ENCODE results near the gene ASXL3.

Gene ASXL3

GRCh38 chr18:33677891-33678290 is 99.9 kb downstream of the ASXL3 start:
- Histone ChIP-seq H3K9me3 (ENCODE audit: control insufficient read depth, insufficient read depth, low read length) (no peaks in the 10 kb centered on the region), H3K27ac (ENCODE audit: low read length) (no peak overlapping the region), H3K36me3 (ENCODE audit: control insufficient read depth, insufficient read depth, low read length) (no peaks in the 10 kb centered on the region), H3K4me3 (ENCODE audit: low read length) (no peak overlapping the region), H3K4me1 (ENCODE audit: control insufficient read depth, insufficient read depth, low read length) (no peaks in the 10 kb centered on the region), H3K27me3 (ENCODE audit: control insufficient read depth, insufficient read depth, low read length) (no peaks in the 10 kb centered on the region)
- no peak for DNase-seq (ENCODE audit: low read depth, low spot score)
- no CpG with 5 or more reads among the region's 2 CpGs for WGBS (ENCODE audit: insufficient coverage, insufficient read length)

DNA sequence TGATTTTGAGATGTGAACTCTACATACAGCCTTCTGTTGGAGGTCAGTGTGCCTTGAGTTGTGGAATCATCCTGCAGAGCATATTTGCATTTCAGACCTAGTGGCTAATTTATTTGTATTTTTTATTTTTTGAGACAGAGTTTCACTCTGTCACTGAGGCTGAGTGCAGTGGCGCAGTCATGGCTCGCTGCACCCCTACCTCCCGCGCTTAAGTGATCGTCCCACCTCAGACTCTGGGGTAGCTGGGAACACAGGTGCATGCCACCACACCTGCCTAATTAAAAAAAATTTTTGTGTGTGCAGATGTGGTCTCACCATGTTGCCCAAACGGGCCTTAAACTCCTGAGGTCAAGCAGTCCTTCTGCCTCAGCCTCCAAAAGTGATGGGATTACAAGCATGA is 104.4 kb downstream of the ASXL3 start:
- no CpG with 5 or more reads among the region's 6 CpGs for WGBS (ENCODE audit: insufficient coverage, insufficient read length)

DNA sequence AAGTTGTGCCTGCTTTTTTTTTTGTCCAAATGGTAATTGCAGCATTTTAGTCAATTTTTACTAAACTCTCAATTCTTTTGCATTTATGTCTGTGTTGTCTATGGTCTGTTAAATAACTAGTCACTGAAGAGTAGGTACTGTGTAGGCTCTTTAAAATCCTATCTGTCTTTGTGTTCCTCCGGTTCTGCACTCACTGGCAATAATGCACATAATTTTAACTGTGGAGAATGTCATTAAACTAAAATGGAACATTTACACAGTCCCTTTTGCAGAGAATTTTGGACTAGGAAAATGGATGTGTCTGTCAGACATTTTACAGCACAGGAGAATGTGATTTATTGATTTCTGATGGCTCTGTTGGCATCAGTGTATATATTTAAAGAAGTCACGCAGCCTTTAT is 116.6 kb downstream of the ASXL3 start:
- no peaks in the 10 kb centered on the region for H3K27me3 ChIP-seq (ENCODE audit: control insufficient read depth, insufficient read depth, low read length)
- WGBS (ENCODE audit: insufficient coverage, insufficient read length), result no CpG with 5 or more reads among the region's 2 CpGs

More for the DNA sequence above, 104.4 kb downstream of the ASXL3 start:
- no peaks in the 10 kb centered on the region for H3K36me3 ChIP-seq (ENCODE audit: control insufficient read depth, insufficient read depth, low read length)
- no peaks in the 10 kb centered on the region for H3K4me1 ChIP-seq (ENCODE audit: control insufficient read depth, insufficient read depth, low read length)
- H3K27ac ChIP-seq (ENCODE audit: low read length), result no peak overlapping the region
- no peaks in the 10 kb centered on the region for H3K27me3 ChIP-seq (ENCODE audit: control insufficient read depth, insufficient read depth, low read length)
- no peak for DNase-seq (ENCODE audit: low read depth, low spot score)
- no peak overlapping the region for H3K4me3 ChIP-seq (ENCODE audit: low read length)
- H3K9me3 ChIP-seq (ENCODE audit: control insufficient read depth, insufficient read depth, low read length), result no peaks in the 10 kb centered on the region

DNA sequence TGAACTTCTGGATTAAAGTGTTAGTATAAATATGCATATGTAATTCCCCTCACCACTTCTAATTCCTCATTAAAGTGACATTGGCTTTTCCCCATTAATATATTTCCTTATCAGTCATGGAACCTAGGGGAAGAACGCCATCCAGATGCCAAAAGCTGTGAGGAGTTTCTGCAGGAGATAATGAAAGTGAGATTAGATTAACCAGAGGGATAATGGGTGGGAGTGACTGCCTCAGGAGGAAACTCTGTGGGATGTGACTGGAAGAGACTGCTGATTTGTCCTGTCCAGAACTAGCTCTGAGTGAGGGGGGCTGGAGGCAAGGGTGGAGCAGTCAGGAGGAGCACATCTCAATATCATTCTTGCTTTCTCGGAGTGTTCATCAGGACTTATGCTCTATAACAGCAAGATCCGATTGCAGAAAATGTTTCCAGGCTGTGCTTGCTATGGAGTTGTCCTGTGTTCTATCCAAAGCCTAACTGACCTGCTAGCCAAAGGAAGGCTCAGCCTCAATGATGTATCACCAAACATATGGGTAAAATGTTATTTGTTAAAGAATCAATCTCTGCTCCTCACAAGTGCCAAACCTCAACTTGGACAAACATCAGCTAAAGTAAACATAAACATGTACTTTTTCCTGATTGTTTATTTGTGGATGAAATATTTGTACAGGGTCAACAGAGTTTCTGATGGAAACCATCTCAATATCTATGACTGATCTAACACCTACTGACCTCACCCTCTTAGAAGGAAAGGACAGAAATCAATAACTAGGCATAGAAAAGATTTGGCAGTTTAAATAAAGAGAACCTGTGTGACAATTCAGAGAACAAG is 118.5 kb downstream of the ASXL3 start:
- no CpG with 5 or more reads among the region's 3 CpGs for WGBS (ENCODE audit: insufficient coverage, insufficient read length)
- Histone ChIP-seq H3K36me3 (ENCODE audit: control insufficient read depth, insufficient read depth, low read length) (no peaks in the 10 kb centered on the region), H3K4me3 (ENCODE audit: low read length) (no peak overlapping the region), H3K27ac (ENCODE audit: low read length) (no peak overlapping the region), H3K4me1 (ENCODE audit: control insufficient read depth, insufficient read depth, low read length) (no peaks in the 10 kb centered on the region), H3K27me3 (ENCODE audit: control insufficient read depth, insufficient read depth, low read length) (no peaks in the 10 kb centered on the region), H3K9me3 (ENCODE audit: control insufficient read depth, insufficient read depth, low read length) (no peaks in the 10 kb centered on the region)
- DNase-seq (ENCODE audit: low read depth, low spot score), result no peak

More for the DNA sequence above, 116.6 kb downstream of the ASXL3 start:
- Histone ChIP-seq H3K27ac (ENCODE audit: low read length) (no peak overlapping the region), H3K9me3 (ENCODE audit: control insufficient read depth, insufficient read depth, low read length) (no peaks in the 10 kb centered on the region), H3K4me1 (ENCODE audit: control insufficient read depth, insufficient read depth, low read length) (no peaks in the 10 kb centered on the region), H3K4me3 (ENCODE audit: low read length) (no peak overlapping the region), H3K36me3 (ENCODE audit: control insufficient read depth, insufficient read depth, low read length) (no peaks in the 10 kb centered on the region)
- DNase-seq (ENCODE audit: low read depth, low spot score), result no peak

DNA sequence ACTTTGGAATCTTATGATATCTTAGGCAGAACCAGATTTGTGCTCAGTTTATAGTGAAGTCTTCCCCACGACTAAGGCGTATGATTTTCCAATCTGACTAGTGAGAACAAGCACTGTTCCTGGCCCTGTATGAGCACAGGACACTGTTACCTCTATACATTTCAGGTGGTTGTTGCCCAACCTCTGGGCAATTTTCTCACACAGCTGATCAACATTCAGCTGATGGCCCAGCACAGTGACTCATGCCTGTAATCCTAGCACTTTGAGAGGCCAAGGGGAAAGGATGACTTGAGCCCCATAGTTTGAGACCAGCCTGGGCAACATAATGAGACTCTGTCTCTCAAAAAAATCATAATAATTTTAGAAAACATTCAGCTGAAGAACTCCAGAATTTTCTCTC is 119.5 kb downstream of the ASXL3 start:
- H3K4me1 ChIP-seq (ENCODE audit: control insufficient read depth, insufficient read depth, low read length), result no peaks in the 10 kb centered on the region
- no peaks in the 10 kb centered on the region for H3K9me3 ChIP-seq (ENCODE audit: control insufficient read depth, insufficient read depth, low read length)
- H3K27ac ChIP-seq (ENCODE audit: low read length), result no peak overlapping the region
- no CpG with 5 or more reads among the region's 2 CpGs for WGBS (ENCODE audit: insufficient coverage, insufficient read length)
- no peaks in the 10 kb centered on the region for H3K36me3 ChIP-seq (ENCODE audit: control insufficient read depth, insufficient read depth, low read length)
- H3K27me3 ChIP-seq (ENCODE audit: control insufficient read depth, insufficient read depth, low read length), result no peaks in the 10 kb centered on the region
- DNase-seq (ENCODE audit: low read depth, low spot score), result no peak
- no peak overlapping the region for H3K4me3 ChIP-seq (ENCODE audit: low read length)

- H3K36me3 ChIP-seq (ENCODE audit: control insufficient read depth, insufficient read depth, low read length), result no peaks in the 10 kb centered on the region
- no peak for DNase-seq (ENCODE audit: low read depth, low spot score)
- H3K4me1 ChIP-seq (ENCODE audit: control insufficient read depth, insufficient read depth, low read length), result no peaks in the 10 kb centered on the region
- no peaks in the 10 kb centered on the region for H3K9me3 ChIP-seq (ENCODE audit: control insufficient read depth, insufficient read depth, low read length)
- H3K27ac ChIP-seq (ENCODE audit: low read length), result no peak overlapping the region
- WGBS (ENCODE audit: insufficient coverage, insufficient read length), result no CpG with 5 or more reads among the region's 3 CpGs
- no peak overlapping the region for H3K4me3 ChIP-seq (ENCODE audit: low read length)
- no peaks in the 10 kb centered on the region for H3K27me3 ChIP-seq (ENCODE audit: control insufficient read depth, insufficient read depth, low read length)
Measured at GRCh38 chr18:33699372-33699771, 121.4 kb downstream of the ASXL3 start.

DNA sequence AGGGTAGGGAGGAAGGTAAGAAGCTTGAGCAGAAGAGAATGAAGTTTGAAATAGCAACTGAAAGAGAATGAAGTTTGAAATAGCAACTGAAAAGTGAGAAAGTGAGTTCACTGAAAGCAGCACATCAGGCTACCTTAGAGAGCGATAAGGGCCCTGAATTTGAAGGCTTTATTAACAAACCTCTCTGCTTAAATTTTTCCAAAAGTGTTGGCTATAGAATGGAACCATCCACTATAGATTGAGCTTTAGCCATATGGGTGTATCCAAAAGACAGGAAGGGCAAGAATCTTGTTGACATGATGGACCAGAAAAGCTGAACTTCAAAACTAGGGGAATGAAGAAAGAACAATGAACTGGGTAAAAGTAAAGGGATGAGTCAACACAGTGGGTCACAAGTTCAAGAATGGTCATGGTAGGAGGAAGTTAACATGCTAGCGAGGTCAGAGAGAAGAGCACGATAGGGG is 122.5 kb downstream of the ASXL3 start:
- Histone ChIP-seq H3K36me3 (ENCODE audit: control insufficient read depth, insufficient read depth, low read length) (no peaks in the 10 kb centered on the region), H3K27me3 (ENCODE audit: control insufficient read depth, insufficient read depth, low read length) (no peaks in the 10 kb centered on the region), H3K4me3 (ENCODE audit: low read length) (no peak overlapping the region), H3K9me3 (ENCODE audit: control insufficient read depth, insufficient read depth, low read length) (no peaks in the 10 kb centered on the region), H3K27ac (ENCODE audit: low read length) (no peak overlapping the region), H3K4me1 (ENCODE audit: control insufficient read depth, insufficient read depth, low read length) (no peaks in the 10 kb centered on the region)
- DNase-seq (ENCODE audit: low read depth, low spot score), result no peak
- no CpG with 5 or more reads among the region's 3 CpGs for WGBS (ENCODE audit: insufficient coverage, insufficient read length)

- WGBS (ENCODE audit: insufficient coverage, insufficient read length), result no CpG with 5 or more reads among the region's 1 CpG
- no peak for DNase-seq (ENCODE audit: low read depth, low spot score)
- no peaks in the 10 kb centered on the region for H3K36me3 ChIP-seq (ENCODE audit: control insufficient read depth, insufficient read depth, low read length)
- no peak overlapping the region for H3K4me3 ChIP-seq (ENCODE audit: low read length)
- no peaks in the 10 kb centered on the region for H3K27me3 ChIP-seq (ENCODE audit: control insufficient read depth, insufficient read depth, low read length)
- H3K9me3 ChIP-seq (ENCODE audit: control insufficient read depth, insufficient read depth, low read length), result no peaks in the 10 kb centered on the region
- H3K27ac ChIP-seq (ENCODE audit: low read length), result no peak overlapping the region
- no peaks in the 10 kb centered on the region for H3K4me1 ChIP-seq (ENCODE audit: control insufficient read depth, insufficient read depth, low read length)
Measured at GRCh38 chr18:33702625-33703024, 124.6 kb downstream of the ASXL3 start.

DNA sequence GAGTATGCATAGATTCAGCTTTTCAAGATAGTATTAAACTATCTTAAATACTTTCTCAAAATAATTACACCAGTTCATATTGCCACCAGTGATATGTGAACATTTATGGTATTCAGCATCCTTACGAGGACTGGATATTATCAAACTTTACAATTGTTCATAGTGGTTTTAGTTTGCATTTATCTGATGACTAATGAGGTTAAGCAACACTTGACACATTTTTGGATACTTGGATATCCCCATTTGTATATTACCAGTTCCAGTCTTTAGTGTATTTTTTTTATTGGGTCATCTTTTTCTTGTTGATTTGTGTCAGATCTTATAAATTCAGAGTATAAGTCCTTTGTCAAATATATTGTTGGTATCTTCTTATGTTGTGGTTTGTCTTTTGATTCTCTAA is 128.4 kb downstream of the ASXL3 start:
- no peak overlapping the region for H3K4me3 ChIP-seq (ENCODE audit: low read length)

GRCh38 chr18:33708876-33709275 is 130.9 kb downstream of the ASXL3 start:
- no peak for DNase-seq (ENCODE audit: low read depth, low spot score)
- H3K27me3 ChIP-seq (ENCODE audit: control insufficient read depth, insufficient read depth, low read length), result no peaks in the 10 kb centered on the region
- WGBS (ENCODE audit: insufficient coverage, insufficient read length), result no CpG with 5 or more reads among the region's 1 CpG
- H3K4me3 ChIP-seq (ENCODE audit: low read length), result no peak overlapping the region
- no peaks in the 10 kb centered on the region for H3K9me3 ChIP-seq (ENCODE audit: control insufficient read depth, insufficient read depth, low read length)
- H3K36me3 ChIP-seq (ENCODE audit: control insufficient read depth, insufficient read depth, low read length), result no peaks in the 10 kb centered on the region
- H3K4me1 ChIP-seq (ENCODE audit: control insufficient read depth, insufficient read depth, low read length), result no peaks in the 10 kb centered on the region
- no peak overlapping the region for H3K27ac ChIP-seq (ENCODE audit: low read length)

More for the DNA sequence above, 128.4 kb downstream of the ASXL3 start:
- no peak for DNase-seq (ENCODE audit: low read depth, low spot score)
- Histone ChIP-seq H3K27me3 (ENCODE audit: control insufficient read depth, insufficient read depth, low read length) (no peaks in the 10 kb centered on the region), H3K4me1 (ENCODE audit: control insufficient read depth, insufficient read depth, low read length) (no peaks in the 10 kb centered on the region), H3K27ac (ENCODE audit: low read length) (no peak overlapping the region), H3K9me3 (ENCODE audit: control insufficient read depth, insufficient read depth, low read length) (no peaks in the 10 kb centered on the region), H3K36me3 (ENCODE audit: control insufficient read depth, insufficient read depth, low read length) (no peaks in the 10 kb centered on the region)
- WGBS (ENCODE audit: insufficient coverage, insufficient read length), result no CpG with 5 or more reads among the region's 1 CpG

- WGBS (ENCODE audit: insufficient coverage, insufficient read length), result no CpG with 5 or more reads among the region's 2 CpGs
- no peak for DNase-seq (ENCODE audit: low read depth, low spot score)
- Histone ChIP-seq H3K27me3 (ENCODE audit: control insufficient read depth, insufficient read depth, low read length) (no peaks in the 10 kb centered on the region), H3K36me3 (ENCODE audit: control insufficient read depth, insufficient read depth, low read length) (no peaks in the 10 kb centered on the region), H3K9me3 (ENCODE audit: control insufficient read depth, insufficient read depth, low read length) (no peaks in the 10 kb centered on the region), H3K27ac (ENCODE audit: low read length) (no peak overlapping the region), H3K4me3 (ENCODE audit: low read length) (no peak overlapping the region), H3K4me1 (ENCODE audit: control insufficient read depth, insufficient read depth, low read length) (no peaks in the 10 kb centered on the region)
Measured at GRCh38 chr18:33710269-33710668, 132.2 kb downstream of the ASXL3 start.
